ENCODE measurements around the gene MPZL3.
A peak's percentile ranks its signal among the peaks of the same experiment; 100 is the strongest.

MPZL3 gene

DNA sequence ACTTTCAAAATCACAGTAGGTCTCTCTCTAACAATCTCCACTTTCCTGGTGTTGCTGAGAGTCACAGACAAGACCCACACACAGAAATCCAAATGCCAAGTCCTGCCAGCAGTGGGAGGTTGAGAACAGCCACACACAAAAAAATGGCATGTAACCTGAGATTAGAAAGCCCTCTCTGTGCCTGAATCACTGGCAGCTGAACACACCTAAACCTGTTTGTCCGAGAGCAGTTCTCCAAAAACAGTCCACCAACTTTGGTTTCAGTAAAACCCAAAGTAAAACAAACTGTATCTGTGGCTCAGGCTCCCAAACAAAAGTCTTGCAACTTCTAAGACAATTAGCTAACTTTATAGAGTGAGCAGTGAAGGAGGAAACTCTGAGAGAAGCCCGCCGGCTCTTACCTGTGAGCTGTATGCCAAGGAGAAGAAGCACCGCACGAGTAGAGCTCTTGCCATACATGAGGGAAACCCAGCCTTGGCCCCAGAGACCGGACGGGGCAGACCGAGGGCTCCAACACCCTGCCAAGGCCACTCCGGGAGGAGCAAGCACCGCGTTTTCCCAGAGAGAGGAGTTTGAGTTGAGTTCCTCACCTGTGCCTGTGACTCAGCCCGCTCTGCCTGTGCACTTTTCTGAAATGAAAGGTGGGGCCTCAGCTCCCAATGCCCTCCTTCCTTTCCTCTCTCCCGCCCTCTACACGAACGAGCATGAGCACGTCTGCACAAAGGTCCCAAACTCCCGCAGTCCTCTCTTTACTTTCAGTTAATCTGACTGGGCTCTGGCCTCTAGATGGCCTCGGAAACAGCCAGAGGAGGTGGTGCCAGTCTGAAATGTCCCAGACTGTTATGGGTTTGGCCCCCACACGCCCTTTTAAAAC is 11.8 kb upstream of the MPZL3 start, which contains the start of gene MPZL2:
TSS of gene MPZL2 (minus strand) at position 603 of the 874 bp plus-strand sequence. CDS start at position 459, 144 bp downstream.
- DNase-seq: peak; percentile 32

DNA sequence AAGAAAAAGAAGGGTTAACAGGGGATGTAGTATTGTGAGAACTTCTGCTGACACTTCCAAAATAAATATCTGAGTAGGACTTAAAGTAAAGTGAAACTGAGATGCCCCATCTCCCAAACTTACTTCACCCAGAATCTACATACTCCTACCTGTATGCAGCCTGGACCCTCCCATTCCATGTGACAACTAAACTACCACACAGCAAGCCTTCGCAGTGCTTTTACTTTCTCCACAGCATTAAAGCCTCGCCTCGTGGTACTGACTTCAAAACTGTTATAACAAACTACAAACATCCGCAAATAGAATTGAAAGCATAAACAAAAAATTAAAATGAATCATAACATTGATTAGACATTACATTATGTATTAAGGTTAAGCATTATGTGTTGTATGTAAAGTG is 10.9 kb upstream of the MPZL3 start:
- no peak for DNase-seq

DNA sequence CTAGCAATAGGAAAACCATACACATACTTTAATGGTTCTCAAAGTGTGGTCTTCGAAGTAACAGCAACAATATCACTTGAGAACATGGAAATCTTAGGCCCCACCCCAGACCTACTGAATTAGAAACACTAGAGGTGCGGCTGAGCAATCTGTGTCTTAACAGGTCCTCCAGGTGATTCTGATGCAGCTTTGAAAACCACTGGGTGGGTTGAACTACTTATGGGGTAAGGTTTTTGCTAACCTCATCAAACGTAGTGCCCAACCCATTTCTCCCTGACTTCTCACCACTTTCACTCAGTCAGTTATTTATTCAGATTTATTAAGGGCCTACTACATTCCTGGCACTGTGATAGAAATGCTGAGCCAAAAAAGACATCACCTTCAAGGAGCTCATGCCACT is 8.2 kb upstream of the MPZL3 start:
- DNase-seq: no peak

DNA sequence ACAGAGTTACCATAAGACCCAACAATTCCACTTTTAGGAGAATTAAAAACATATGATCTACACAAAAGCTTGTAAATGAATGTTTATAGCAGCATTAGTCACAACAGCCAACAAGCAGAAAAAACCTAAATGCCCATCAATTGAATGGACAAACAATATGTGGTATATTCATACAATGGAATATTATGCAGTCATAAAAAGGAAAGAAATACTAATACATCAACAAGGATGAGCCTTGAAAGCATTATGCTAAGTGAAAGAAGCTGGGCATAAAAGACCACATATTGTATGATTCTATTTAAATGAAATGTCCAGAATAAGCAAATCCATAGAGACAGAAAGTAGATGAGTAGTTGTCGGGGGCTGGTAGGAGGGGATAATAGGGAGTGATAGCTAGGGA is 7.0 kb upstream of the MPZL3 start:
- no peak for DNase-seq

DNA sequence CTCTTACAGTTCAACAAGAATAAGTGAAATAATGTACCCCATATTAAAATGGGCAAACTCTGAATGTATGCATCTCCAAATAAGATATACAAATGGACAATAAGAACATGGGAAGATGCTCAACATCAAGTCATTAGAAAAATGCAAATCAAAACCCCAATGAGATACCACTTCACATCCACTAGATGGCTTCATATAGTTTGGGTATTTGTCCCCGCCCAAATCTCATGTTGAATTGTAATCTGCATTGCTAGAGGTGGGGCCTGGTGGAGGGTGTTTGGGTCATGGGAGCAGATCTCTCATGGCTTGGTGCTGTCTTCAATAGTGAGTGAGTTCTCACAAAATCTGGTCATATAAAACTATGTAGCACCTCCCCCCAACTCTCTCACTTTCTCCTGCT is 6.2 kb upstream of the MPZL3 start:
- DNase-seq: no peak

DNA sequence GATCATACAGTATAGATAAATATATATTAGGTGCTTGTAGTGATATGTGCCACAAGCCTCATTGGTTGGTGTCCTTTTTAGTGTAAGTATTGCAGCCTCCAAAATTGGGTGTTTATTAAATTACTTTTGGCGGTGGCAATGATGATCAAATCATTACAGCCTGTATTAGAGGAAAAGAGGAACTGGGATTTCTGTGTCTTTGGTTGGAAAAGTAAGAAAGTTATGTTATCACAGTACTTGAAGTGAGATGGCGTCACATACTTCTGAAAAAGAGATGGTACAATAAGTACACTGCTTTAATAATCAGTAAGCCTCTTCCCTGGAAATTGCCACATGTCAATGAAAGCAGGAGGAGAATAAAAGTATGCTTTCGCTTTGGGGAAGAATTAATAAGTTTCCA is 523 bp upstream of the MPZL3 start:
- DNase-seq: no peak

DNA sequence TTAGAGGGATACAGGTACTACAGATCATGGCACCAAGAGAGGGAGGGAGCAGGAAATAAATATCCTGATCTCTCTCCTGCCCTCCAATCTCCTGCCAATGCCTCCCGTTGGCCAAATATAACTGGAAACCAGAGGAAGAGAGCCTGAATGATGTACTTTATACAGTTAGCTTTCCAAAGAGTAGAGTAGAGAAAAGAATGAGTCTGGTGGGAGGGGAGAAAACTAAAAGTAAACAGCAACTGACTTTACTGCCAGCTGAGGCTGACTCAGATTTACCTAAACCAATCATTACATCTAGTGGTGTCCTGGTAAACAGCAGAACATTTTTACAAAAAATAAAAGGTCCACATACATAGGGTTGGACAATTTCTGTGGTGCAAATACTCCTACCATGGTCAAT is 5.1 kb downstream of the MPZL3 start:
- no peak for DNase-seq

DNA sequence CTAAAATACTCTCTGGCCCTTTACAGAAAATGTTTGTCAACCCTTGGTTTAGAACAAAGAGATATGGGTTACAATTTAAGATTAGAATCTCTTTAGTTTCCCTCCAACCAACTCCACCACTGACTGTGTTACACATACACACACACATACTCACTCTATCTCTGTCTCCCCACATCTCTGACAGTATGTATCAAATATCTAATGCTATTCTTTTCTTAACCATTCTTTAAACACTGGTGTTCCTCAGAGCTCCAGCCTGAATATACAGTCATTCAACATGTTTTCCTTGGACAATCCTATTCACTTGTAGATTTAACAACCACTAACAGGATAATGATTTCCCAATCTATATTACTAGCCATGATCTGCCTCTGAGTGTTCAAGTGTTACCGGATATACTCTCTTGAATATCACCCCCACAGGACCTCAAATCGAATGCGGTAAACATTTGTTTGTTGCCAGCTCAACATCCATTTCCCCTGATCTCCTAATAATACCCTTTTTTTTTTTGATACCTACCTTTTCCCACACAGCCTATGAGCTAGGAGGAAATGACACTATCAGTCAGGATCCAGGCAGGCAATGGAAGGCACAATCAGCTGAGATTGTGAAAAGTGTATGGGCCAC is 6.1 kb downstream of the MPZL3 start:
- no peak for DNase-seq

DNA sequence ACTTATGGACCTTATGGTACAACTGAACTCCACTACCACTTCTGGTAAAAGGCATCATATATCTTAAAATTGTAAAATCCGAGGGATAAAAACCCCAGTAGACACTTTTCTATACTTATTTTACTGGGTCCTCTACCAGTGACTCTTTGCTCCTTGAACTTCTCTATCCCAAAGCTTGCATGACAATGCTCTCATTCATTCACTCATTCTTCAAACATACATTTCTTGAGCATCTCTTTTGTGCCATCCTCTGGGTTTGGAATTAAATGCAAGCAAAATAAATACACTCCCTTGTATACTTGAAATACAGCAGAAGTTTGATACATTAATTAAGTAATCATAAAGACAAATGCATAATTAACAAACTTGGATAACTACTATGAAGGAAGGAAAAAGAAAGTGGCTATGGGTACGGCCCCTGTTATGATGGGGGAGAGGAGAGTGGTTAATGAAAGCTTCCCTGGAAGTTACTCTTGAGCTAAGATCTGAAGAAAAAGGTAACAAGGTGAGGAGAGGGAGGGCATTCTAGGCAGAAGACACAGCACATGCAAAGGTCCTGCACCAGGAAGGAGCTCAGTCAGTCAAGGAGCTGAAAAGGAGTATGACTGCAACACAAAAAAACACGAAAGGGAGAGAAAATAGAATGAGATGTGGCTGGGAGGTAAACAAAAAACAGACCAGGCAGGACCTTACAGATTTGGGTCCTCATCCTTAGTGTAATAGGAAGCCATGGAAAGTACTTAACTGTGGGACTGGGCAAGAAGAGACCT is 8.0 kb downstream of the MPZL3 start:
- DNase-seq: no peak

DNA sequence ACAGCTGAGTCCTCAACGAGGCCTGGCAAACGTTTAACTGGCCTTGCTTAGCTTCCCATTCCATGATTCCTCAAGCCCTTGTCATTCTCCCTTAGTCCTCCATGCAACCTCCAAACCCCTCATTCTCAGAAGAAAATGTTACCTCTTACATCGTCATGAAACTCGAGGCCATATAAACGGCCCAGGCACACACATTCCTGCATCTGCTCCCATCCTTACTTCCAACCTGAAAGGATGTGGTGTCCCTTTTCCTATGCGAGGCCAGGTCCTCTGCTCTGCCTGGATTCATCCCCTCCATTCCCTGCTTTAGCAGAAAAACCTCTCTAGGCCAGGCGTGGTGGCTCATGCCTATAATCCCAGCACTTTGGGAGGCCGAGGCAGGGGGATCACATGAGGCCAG is 9.0 kb downstream of the MPZL3 start:
- no peak for DNase-seq

DNA sequence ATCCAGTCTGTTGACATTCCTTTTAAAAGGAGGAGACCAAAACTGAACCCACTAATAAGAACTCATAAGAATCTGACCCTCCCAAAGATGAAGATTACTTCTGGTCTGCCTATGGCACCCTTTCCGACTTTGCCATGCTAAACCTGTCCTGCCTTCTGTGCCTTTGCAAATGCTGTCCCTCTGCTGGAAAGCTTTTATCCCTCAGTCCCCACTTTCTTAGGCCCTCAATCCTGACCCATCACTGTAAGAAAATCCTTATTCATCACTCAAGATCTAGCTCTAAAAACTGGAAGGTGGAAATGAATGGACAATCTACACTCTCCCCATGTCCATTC is 10.4 kb downstream of the MPZL3 start:
- DNase-seq: no peak

DNA sequence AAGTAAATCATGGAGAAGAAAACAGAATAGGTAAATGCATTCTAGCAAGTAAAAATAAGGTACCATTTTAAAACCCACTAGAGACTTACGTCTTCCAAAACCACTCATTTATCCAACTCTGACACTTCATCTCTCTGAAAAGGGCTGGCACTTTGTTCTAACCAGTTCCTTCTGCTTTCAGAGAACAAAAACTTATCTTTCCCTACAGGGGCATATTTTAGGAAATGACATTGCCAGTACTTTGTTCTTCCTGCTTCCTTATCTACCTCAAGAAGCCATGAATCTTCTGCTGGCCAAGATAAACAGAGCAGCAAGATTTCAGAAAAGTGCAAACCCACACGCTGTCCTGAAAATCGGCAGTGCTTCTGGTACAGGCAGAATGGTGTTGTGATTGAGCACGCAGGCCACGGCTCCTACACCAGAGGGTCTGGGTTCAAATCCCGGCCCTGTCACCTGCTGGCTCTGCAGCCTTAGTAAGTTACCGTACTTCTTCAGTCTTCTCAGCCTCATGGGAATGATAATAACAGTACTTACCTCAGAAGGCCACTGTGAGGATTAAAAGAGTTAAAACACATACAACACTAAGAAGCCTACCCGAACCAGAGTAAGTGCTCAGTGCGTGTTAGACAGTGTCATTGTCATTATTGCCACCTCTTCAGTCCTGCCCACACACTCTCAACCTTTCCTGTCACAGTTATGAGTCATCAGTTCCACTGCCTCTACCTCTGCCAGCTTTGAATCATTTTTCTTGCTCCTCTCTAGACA is 11.0 kb downstream of the MPZL3 start:
- peak; percentile 79 for DNase-seq

DNA sequence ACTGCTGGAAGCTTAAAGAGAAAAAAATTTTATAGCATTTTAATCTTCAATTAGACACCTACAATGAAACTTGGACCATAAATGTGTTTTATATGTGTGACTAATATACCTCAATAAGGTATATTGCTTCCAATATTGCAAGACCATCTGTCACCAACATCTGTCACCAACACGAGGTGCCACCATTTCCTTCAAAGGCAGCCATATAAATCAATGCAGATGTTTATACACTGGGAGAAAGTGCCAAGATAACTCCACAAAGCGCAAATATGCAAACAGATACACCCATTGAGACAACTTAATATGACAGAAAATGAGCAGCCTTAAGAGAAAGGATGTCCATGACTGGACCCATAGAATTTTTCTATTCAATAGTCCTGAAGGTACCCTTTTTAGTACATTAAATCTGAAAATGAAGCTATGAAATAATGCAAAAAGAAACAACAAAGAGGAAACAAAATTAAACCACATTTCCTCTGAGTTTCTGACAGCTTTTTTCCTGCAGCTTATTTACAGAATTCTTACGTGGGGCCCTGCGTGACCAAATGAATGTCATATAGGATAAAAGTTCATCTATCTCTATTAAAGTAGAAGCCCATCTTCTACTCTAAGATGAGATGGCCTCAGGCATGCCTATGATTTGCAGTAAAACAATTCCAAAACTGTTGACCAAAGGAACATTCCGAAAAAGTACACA is 12.5 kb downstream of the MPZL3 start:
- DNase-seq: no peak

DNA sequence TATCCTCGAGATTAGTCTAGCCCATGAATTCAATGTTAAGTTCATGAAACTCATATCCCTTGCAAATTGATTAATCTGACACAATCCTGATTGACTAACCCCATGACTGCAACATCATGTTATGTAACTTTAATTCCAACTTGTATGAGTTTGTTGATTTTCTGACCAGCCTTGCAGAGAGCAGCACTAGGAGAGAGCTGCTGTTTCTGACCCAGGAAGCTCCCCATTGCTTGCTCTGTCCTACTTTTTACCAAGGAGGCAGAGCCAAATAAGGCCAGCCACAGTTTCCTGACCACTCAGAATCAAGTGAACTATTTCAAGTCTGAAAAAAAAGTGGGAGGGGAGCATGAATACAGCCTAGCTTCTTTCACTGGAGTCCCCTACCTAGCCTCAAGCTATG is 13.2 kb downstream of the MPZL3 start:
- DNase-seq: no peak

DNA sequence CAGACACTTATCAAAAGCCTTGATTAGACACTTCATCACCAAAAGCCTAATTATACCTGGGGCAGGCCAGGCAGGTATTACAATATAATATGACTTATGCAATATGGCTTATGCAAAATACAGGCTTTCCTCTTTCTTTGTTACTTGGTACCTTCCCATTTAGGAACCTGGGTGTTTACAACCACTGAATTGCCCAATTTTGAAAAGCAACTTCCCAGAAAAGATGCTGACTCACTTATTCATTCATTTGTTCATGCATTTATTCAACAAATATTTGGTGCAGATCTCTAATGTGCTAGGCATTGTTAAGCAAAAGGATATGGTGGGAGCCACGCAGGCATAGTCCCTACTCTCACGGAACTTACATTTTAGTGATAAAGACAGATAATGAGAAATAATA is 13.7 kb downstream of the MPZL3 start:
- no peak for DNase-seq

DNA sequence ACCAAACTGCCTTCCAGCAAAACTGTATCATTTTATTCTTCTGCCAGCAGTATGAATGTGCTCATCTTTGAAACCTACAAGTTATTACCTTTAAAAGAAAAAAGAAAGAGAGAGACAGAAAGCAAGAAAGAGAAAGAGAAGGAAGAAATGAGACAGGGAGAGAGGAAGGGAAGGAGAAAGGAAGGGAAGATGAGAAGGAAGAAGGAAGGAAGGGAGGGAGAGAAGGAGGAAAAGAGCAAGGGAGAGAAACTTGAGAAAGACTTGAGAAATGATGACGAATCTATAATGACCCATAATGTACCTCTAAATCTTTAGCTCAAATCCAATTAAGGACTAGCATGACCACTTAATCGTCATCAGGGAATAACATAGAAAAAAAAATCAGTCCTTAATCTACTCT is 16.0 kb downstream of the MPZL3 start:
- DNase-seq: no peak

DNA sequence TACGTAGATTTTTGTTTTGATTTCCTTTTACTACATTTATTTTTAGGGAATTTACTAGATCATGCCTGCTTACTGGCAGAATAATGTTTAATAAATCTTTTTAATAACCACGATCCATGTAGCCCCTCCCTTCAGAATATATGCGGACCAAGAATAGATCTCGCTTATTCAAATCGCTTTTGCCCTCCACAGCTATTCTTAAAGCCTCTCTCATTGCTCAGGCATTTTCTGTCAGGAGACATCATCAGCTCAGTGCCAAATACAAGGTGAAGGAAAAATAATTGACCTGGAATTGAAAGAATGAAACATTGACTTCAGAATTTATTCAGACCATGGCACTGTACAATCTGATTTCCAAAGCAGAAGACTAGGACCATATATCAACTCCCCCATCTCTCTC is 17.3 kb downstream of the MPZL3 start:
- DNase-seq: no peak

DNA sequence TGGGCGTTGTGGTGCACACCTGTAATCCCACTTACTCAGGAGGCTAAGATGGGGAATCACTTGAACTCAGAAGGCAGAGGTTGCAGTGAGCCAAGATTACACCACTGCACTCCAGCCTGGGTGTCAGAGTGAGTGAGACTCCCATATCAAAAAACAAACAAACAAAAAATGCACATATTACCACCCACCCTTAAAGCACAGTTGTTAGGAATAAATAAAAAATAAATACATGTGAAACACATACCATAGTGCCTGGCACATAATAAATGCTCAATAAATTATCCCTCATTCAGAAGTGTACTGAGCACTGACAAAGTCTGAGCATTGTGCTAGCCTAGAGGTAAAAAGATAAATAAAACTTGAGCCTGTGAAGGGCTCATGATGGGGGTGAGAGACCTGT is 18.3 kb downstream of the MPZL3 start:
- no peak for DNase-seq

DNA sequence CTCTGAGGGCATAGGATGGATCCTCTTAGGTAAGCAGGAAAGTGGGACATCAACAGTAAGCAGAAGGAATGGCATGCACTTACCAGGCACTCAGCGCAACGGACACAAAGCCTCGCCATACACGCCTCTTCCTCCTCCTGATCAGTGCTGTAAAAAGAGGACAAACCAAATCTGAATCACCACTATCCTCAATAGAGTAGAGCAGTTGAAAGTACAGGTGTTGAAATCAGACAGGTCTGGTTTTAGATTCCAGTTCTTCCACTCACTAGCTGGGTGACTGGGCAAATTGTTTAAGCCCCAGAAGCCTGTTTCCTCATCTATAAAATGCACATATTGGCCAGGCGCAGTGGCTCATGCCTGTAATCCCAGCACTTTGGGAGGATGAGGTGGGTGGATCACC is 18.8 kb downstream of the MPZL3 start:
- DNase-seq: no peak

DNA sequence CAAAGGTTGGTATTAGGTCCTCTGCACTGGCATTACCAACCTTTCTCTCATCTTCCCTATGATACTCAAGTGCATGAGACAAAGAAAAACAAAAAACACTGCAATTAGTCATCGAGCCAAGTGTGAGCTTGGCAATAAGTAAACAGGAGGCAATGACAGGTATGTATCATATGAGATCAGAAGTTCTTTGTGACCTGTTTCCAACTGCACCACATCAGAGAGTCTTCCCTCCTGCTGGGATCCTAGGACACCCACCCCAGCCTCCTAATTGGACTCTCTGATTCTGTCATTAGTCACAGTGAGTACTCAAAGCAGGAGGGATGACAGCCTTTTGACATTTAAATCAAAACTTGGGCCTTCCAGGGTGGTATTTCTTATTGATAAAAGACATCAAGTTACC is 19.5 kb downstream of the MPZL3 start:
- peak; percentile 79 for DNase-seq

DNA sequence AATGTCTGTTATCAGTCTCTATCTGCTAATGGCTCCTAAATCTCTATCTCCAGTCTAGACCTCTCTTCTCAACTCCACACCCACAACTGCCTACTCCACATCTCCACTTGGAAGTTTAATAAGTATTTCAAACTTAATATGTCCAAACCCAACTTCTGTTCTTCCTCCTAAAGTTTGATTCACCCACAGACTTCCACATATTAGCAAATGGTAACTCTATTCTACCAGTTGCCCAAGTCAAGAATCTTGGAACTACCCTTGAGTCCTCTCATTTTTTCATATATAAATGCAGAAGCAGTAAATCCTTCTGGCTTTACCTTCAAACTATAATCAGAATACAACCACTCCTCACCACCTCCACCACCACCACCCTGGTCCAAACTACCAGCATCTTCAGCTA is 20.7 kb downstream of the MPZL3 start:
- no peak for DNase-seq

DNA sequence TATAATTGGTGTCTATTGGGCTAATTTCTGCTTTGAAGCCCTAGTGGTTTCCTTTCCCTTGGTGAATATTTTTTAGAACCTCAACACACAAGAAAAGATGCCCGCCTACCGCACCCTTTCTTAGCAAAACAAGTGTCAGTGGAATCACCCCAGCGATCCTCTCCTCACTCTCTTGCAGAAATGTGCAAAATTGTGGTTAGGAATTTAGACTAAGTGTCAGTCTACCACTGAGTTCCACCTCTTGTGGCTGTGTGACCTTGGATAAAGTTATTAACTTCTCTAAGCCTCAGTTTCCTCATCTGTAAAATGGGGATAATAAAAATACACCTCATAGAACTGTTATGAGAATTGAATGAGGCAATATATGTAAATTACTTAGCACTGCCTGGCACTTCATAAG is 22.1 kb downstream of the MPZL3 start:
- peak; percentile 48 for DNase-seq

Data from stimulated activated CD4-positive, alpha-beta T cell treated with anti-CD3 and anti-CD28 coated beads, Interleukin-4, amount 100 ng/mL, for 24 hours (primary cell).